ENCODE data around the gene IL17C. TPM values are rescaled to one million over a fixed set of nuclear protein-coding genes. Genes with fewer than 3 reads are reported as not detected.

Gene IL17C
- total and polyA plus RNA-seq, 9 of the 15 experiments (the other 6 are each of a cell fraction or from before 2014, with no cell fraction given), result not detected

DNA sequence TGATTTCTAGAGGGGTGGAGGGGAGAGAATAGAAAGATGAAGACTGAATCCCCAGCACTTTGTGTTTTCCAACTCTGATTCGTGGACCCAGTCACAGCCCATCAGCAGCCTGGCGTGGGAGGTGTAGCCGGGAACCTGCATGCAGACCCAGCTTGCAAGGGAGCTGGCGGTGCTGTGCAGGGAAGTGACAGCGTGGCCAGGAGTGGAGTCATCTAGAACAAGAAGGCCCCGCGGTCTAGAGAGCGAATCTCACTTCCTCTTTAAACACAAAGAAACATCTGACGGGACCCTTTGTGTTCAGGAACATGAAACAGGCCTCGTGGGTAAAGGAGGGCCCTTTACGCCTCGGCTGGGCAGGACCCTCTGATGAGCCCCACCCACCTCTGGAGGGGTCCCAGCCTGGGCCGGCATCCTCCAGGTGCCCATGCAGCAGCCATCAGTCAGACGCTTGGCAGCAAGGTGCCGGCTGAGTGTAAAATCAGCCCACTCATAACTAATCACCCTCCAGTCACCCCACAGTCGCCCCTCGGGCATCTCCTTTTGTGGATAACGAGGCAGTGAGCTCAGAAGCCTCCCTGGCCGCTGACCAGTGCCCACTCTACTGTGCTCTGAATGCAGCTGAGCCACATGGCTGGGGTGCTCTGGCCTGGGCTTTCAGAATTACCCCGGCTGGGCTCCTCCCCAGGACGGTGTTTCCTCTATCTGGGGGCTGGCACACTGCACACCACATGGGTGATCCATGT, 43.5 kb downstream of the IL17C start:
- Histone ChIP-seq H3K4me3 (no peak overlapping the region), H3K79me2 (ENCODE audit: control insufficient read depth, insufficient read depth, low read length) (no peaks in the 10 kb centered on the region; the same call in 2 of the 3 replicates), H3K9me1 (ENCODE audit: control insufficient read depth, insufficient read depth, low read length) (no peaks in the 10 kb centered on the region), H3K4me2 (ENCODE audit: insufficient read depth, low read length) (no peak overlapping the region), H2AFZ (ENCODE audit: low read depth, low read length) (no peak overlapping the region), H3K9me3 (replicated peaks; ENCODE audit: control insufficient read depth, insufficient read depth, low read depth, low read length) (no peaks in the 10 kb centered on the region), H3K27me3 (ENCODE audit: control insufficient read depth in 2 of 2, insufficient read depth in 2 of 2, low read length in 2 of 2) (no peaks in the 10 kb centered on the region), H4K20me1 (replicated peaks; ENCODE audit: control insufficient read depth, insufficient read depth, low read length) (no peaks in the 10 kb centered on the region; the same call in 1 of the 2 replicates), H3K27ac (ENCODE audit: extremely low read depth, low read depth, low read length) (no peak overlapping the region), H3K9ac (ENCODE audit: insufficient read depth in 1 of 2, low read depth in 2 of 2, low read length in 2 of 2) (peak overlapping the region in 1 of 2 experiments; percentile 79; a peak in 2 of 4 replicates), H3K4me1 (replicated peaks in 1 of 2; ENCODE audit: control insufficient read depth in 2 of 2, insufficient read depth in 2 of 2, low read length in 2 of 2) (peaks cover 10 to 56% of the 10 kb centered on the region in 2 experiments), H3K36me3 (ENCODE audit: control insufficient read depth, insufficient read depth, low read length) (no peaks in the 10 kb centered on the region)
- POLR2A ChIA-PET, result interaction anchor here (0.5 kb wide), 1 partner anchor 112 kb away, joined by 3 read pairs; the partner anchor contains the start of gene ZC3H18
- BruUV-seq (replicated peaks), result no TSS peak
- intact Hi-C loops (cut with micrococcal nuclease) (no loop called here), in situ Hi-C loops (cut with MboI) (no loop called here)
- 63% methylated on average over 21 of the region's 21 CpGs for WGBS (ENCODE audit: insufficient coverage, low coverage, missing lambda C conversion rate)
- no peak for DNase-seq (ENCODE audit: extremely low read depth in 1 of 4, low spot score in 3 of 4)
- ATAC-seq, result no peak
- no peak for TF ChIP-seq ZNF212 (CRISPR knock-in tag; IDR thresholded peaks at IDR 0.05)
- no peak for TF ChIP-seq ZNF121 (CRISPR knock-in tag; conservative IDR thresholded peaks at IDR 0.05)
- peak; percentile 87 for TF ChIP-seq SPI1 (IDR thresholded peaks at IDR 0.05; ENCODE audit: borderline replicate concordance, low read depth, low read length)
- TF ChIP-seq PTBP1 (IDR thresholded peaks at IDR 0.05; ENCODE audit: low read depth, low read length), result no peak
- no peak for TF ChIP-seq POLR2H (tag; IDR thresholded peaks at IDR 0.05; ENCODE audit: low read depth)
- no peak for TF ChIP-seq ADNP (tag; IDR thresholded peaks at IDR 0.05)
- TF ChIP-seq, protein P1, sequence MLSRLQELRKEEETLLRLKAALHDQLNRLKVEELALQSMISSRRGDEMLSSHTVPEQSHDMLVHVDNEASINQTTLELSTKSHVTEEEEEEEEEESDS (CRISPR knock-in tag; IDR thresholded peaks at IDR 0.05), result no peak
- peak; percentile 26; the same call in 1 of the 2 replicates for TF ChIP-seq POLR2G (IDR thresholded peaks at IDR 0.05; ENCODE audit: low read depth, low read length)
- TF ChIP-seq TCFL5 (CRISPR knock-in tag; conservative IDR thresholded peaks at IDR 0.05), result no peak
- no peak for FAIRE-seq
- CTCF ChIA-PET (ENCODE audit: low intra/inter-chr PET ratio), result no interaction called here

Measured in K562 (cell line).